PC-9 (cell line): ENCODE results near the gene ATP5PB. TPM values are rescaled to one million over a fixed set of nuclear protein-coding genes. Genes with fewer than 3 reads are reported as not detected.
A peak's percentile ranks its signal among the peaks of the same experiment; 100 is the strongest.

Source experiments
- BruUV-seq: library from RNA; stranded (reverse); fragments of 400-500 nt; replicated peaks from 2 replicates; lab custom pipeline; 2021; lab: Mats Ljungman, UMichigan
- CTCF ChIA-PET: fragments of 300-600 bp; sonication (Branson Sonifier 250); formaldehyde crosslinking; loops from one replicate; lab custom pipeline; 2022; ENCODE audit warnings: antibody characterized with exemption; lab: Charles Lee
- POLR2A ChIA-PET: fragments of 300-600 bp; sonication (Branson Sonifier 250); formaldehyde crosslinking; loops from one replicate; lab custom pipeline; 2022; ENCODE audit warnings: antibody characterized with exemption; ENCODE audit not compliant: unreplicated experiment; lab: Charles Lee
- DNase-seq, 2 experiments: peaks; one replicate each; pipeline versions ENCODE4 v3.0.0 to v3.0.0-alpha.2; 2015 to 2022; ENCODE audit warnings: mixed read lengths in 1 of 2
- H2AFZ ChIP-seq: fragments of 200-600 bp; sonication (generic); 2 replicates; pipeline ENCODE4 v1.8.1; 2017; ENCODE audit warnings: antibody characterized with exemption
- H3F3A ChIP-seq: fragments of 200-600 bp; sonication (generic); 2 replicates; pipeline ENCODE4 v1.8.1; 2017; ENCODE audit warnings: antibody characterized with exemption, mild to moderate bottlenecking, low read depth; ENCODE audit not compliant: insufficient read depth
- H3K27ac ChIP-seq: fragments of 200-600 bp; sonication (generic); 2 replicates; pipeline ENCODE4 v1.6.1; 2016; ENCODE audit warnings: mixed run types
- H3K27me3 ChIP-seq: fragments of 200-600 bp; sonication (generic); 2 replicates; pipeline ENCODE4 v1.6.1; 2016; ENCODE audit warnings: low read depth, mixed run types; ENCODE audit not compliant: insufficient read depth
- H3K36me3 ChIP-seq: fragments of 200-600 bp; sonication (generic); 2 replicates; pipeline ENCODE4 v1.6.1; 2016; ENCODE audit warnings: low read depth, mixed run types
- H3K4me1 ChIP-seq: fragments of 200-600 bp; sonication (generic); replicated peaks from 2 replicates; pipeline ENCODE4 v1.6.1; 2016; ENCODE audit warnings: mixed run types; ENCODE audit not compliant: insufficient read depth
- H3K4me2 ChIP-seq: fragments of 200-600 bp; sonication (generic); 2 replicates; pipeline ENCODE4 v1.6.1; 2017; ENCODE audit warnings: mixed run types
- H3K4me3 ChIP-seq: fragments of 200-600 bp; sonication (generic); 2 replicates; pipeline ENCODE4 v1.6.1; 2016; ENCODE audit warnings: mixed run types
- H3K79me2 ChIP-seq: fragments of 200-600 bp; sonication (generic); 2 replicates; pipeline ENCODE4 v1.6.1; 2017; ENCODE audit warnings: low read depth, mixed run types
- H3K9me2 ChIP-seq: fragments of 200-600 bp; sonication (generic); 2 replicates; pipeline ENCODE4 v1.8.1; 2017; ENCODE audit warnings: mild to moderate bottlenecking; ENCODE audit not compliant: insufficient read depth
- H3K9me3 ChIP-seq: fragments of 200-600 bp; sonication (generic); 2 replicates; pipeline ENCODE4 v1.8.1; 2016; ENCODE audit warnings: low read depth; ENCODE audit not compliant: insufficient read depth
- H4K20me1 ChIP-seq: fragments of 200-600 bp; sonication (generic); 2 replicates; pipeline ENCODE4 v1.8.1; 2017; ENCODE audit not compliant: insufficient read depth
- CTCF ChIP-seq: fragments of 200-600 bp; sonication (generic); conservative IDR thresholded peaks from 2 replicates; pipeline ENCODE4 v1.6.1; 2017; ENCODE audit warnings: mixed run types, antibody characterized with exemption, mild to moderate bottlenecking, moderate library complexity
- EZH2 ChIP-seq: fragments of 200-600 bp; sonication (generic); IDR thresholded peaks from 2 replicates; pipeline ENCODE4 v1.8.0; 2017; ENCODE audit warnings: antibody characterized with exemption, low read depth
- intact Hi-C: fragments of 100-400 bp; cut with micrococcal nuclease; formaldehyde crosslinking; loops from one replicate; pipeline ENCODE4 v1.10.0; 2022; ENCODE audit not compliant: unreplicated experiment
- total RNA-seq: library from RNA; stranded (reverse); gene quantifications from 2 replicates; pipeline ENCODE4 v1.2.3, GENCODE V29; 2021

ATP5PB gene
- total RNA-seq, 1 experiment from 2014 or later = 212 TPM

DNA sequence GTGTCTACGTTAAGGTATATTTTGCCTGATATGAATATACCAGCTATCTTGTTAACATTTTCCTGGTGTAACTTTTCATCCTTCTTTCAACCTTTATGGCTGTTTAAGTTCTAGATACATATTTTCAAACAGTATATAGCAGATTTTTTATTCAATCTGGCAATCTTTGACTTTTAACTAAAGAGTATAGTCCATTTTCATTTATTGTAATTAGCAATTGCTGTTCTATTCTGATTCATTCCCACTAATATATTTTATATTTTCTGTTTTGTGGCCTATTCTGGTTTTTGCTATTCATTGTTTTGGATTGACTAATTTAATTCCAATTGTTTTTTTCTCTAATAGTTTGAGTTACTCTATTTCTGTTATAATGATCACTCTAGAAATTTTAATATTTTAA lies 17.2 kb downstream of the ATP5PB start:
- DNase-seq = no peak
- BruUV-seq = no TSS peak
- Histone ChIP-seq H3K27ac (no peak overlapping the region), H4K20me1 (peaks cover 12% of the 10 kb centered on the region; the same call in 1 of the 2 replicates), H3K36me3 (peaks cover 12% of the 10 kb centered on the region; the same call in 1 of the 2 replicates), H3K27me3 (no peaks in the 10 kb centered on the region), H3K79me2 (no peaks in the 10 kb centered on the region), H3K4me1 (0 out of 2 replicates have a peak, but pooled peaks cover 4% of the 10 kb centered on the region), H3K4me3 (no peak overlapping the region), H3F3A (peaks cover 17% of the 10 kb centered on the region), H3K4me2 (no peak overlapping the region), H3K9me3 (0 out of 2 replicates have a peak, but pooled peaks cover 2% of the 10 kb centered on the region), H2AFZ (no peak overlapping the region), H3K9me2 (no peaks in the 10 kb centered on the region)
- CTCF ChIA-PET = no interaction called here
- TF ChIP-seq CTCF (no peak), EZH2 (no peak)
- intact Hi-C loops = no loop called here
- POLR2A ChIA-PET = no interaction called here

GRCh38 chr1:111467865-111468716 lies 18.8 kb downstream of the ATP5PB start:
- no peaks in the 10 kb centered on the region for H3K9me2 ChIP-seq
- no peaks in the 10 kb centered on the region for H3K36me3 ChIP-seq
- H3K4me2 ChIP-seq = no peak overlapping the region
- H4K20me1 ChIP-seq = 0 out of 2 replicates have a peak, but pooled peaks cover 3% of the 10 kb centered on the region
- DNase-seq = no peak
- no peaks in the 10 kb centered on the region for H3K27me3 ChIP-seq
- TF ChIP-seq CTCF (no peak), EZH2 (no peak)
- no TSS peak for BruUV-seq
- H3K79me2 ChIP-seq = no peaks in the 10 kb centered on the region
- CTCF ChIA-PET = no interaction called here
- no peak overlapping the region for H3K27ac ChIP-seq
- no peak overlapping the region for H3K4me3 ChIP-seq
- no peak overlapping the region for H2AFZ ChIP-seq
- H3K9me3 ChIP-seq = 0 out of 2 replicates have a peak, but pooled peaks cover 2% of the 10 kb centered on the region
- intact Hi-C loops = no loop called here
- POLR2A ChIA-PET = no interaction called here
- H3K4me1 ChIP-seq = 0 out of 2 replicates have a peak, but pooled peaks cover under 1% of the 10 kb centered on the region
- peaks cover 3% of the 10 kb centered on the region for H3F3A ChIP-seq

DNA sequence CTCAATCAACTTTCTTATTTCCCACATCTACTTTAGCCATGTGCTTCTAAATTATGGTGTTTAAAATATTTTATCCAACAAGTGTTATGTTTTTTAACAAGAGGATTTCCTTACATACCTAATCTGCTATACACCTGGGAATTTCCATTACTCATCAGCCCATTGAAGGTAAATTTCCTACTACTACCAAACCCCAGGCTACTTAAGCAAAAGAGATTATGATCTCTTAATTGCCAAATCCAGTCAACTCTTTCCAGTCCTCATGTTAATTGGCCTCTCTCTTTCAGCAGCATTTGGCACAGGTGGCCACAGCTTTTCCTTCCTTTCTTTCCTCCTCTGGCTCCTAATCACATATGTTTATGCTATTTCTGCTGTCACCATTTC lies 19.4 kb downstream of the ATP5PB start:
- Histone ChIP-seq H2AFZ (no peak overlapping the region), H3K36me3 (no peaks in the 10 kb centered on the region), H4K20me1 (no peaks in the 10 kb centered on the region), H3K9me2 (no peaks in the 10 kb centered on the region), H3F3A (no peaks in the 10 kb centered on the region), H3K4me3 (no peak overlapping the region), H3K79me2 (no peaks in the 10 kb centered on the region), H3K27me3 (no peaks in the 10 kb centered on the region), H3K9me3 (0 out of 2 replicates have a peak, but pooled peaks cover 2% of the 10 kb centered on the region), H3K27ac (no peak overlapping the region), H3K4me1 (no peaks in the 10 kb centered on the region), H3K4me2 (no peak overlapping the region)
- TF ChIP-seq CTCF (no peak), EZH2 (no peak)
- intact Hi-C loops = no loop called here
- ChIA-PET POLR2A (no interaction called here), CTCF (interaction anchor here (0.6 kb wide), 1 partner anchor 200 kb away, joined by 4 read pairs; no protein-coding TSS in a partner anchor)
- DNase-seq = peak in 1 of 2 experiments; percentile 63
- BruUV-seq = no TSS peak
